Activated CD4-positive, alpha-beta memory T cell treated with anti-CD3 and anti-CD28 coated beads, Interleukin-2, amount 10 ng/mL, durations not matched to agents 7 days and 5 days (primary cell): Measurements from ENCODE around the gene PPP4R3C. TPM values are rescaled to one million over a fixed set of nuclear protein-coding genes. Genes with fewer than 3 reads are reported as not detected.
"Not testable (repeated sequence)": the region's sequence is repeated elsewhere in the genome, so short reads cannot be mapped to it uniquely, and the experiment has no call there.

Experiments
- CTCF ChIA-PET: fragments of 350-600 bp; sonication (Branson Sonifier 250); formaldehyde crosslinking; loops from one replicate; lab custom pipeline; 2021; ENCODE audit warnings: antibody characterized with exemption, inconsistent platforms; lab: Charles Lee
- POLR2A ChIA-PET: fragments of 350-600 bp; sonication (Branson Sonifier 250); formaldehyde crosslinking; loops from one replicate; lab custom pipeline; 2021; ENCODE audit warnings: antibody characterized with exemption; lab: Charles Lee
- DNase-seq: peaks from one replicate; pipeline ENCODE4 v3.0.0-alpha.2; 2020
- H3K27ac Mint-ChIP-seq: one replicate; pipeline ENCODE4 v1.8.0; 2021; ENCODE audit warnings: mild to moderate bottlenecking, mixed read lengths
- H3K27me3 Mint-ChIP-seq: one replicate; pipeline ENCODE4 v1.8.0; 2021; ENCODE audit warnings: mixed read lengths
- H3K36me3 Mint-ChIP-seq: one replicate; pipeline ENCODE4 v1.8.0; 2021; ENCODE audit warnings: low read depth, mixed read lengths
- H3K4me1 Mint-ChIP-seq: one replicate; pipeline ENCODE4 v1.8.0; 2021; ENCODE audit warnings: mixed read lengths
- H3K4me3 Mint-ChIP-seq: one replicate; pipeline ENCODE4 v1.8.0; 2021; ENCODE audit warnings: mild to moderate bottlenecking, mixed read lengths
- H3K9me3 Mint-ChIP-seq: one replicate; pipeline ENCODE4 v1.8.0; 2021; ENCODE audit warnings: mixed read lengths
- total RNA-seq, 2 experiments: library from RNA; stranded (reverse); gene quantifications; one replicate each; pipeline ENCODE4 v1.2.3, GENCODE V29; 2021

The PPP4R3C gene
- not detected for total RNA-seq

GRCh38 chrX:27463187-27463586 is at the start of gene PPP4R3C:
Gene PPP4R3C, minus strand, starts transcription at chrX:27463341. Its CDS starts 45 bp downstream, at chrX:27463296.
- Mint-ChIP-seq H3K4me3 (no peak within 1 kb of the TSS), H3K27ac (no peak within 1 kb of the TSS), H3K27me3 (no peaks in the 10 kb centered on the region), H3K36me3 (no peaks in the 10 kb centered on the region), H3K9me3 (peaks cover 3% of the 10 kb centered on the region), H3K4me1 (no peaks in the 10 kb centered on the region)
- ChIA-PET CTCF (no interaction called here), POLR2A (no interaction called here)
- no peak for DNase-seq

- no peak for DNase-seq
- no peaks in the 10 kb centered on the region for H3K36me3 Mint-ChIP-seq
- CTCF ChIA-PET: no interaction called here
Observed at GRCh38 chrX:27491397-27491796, 28.3 kb upstream of the PPP4R3C start.

GRCh38 chrX:27466051-27466450 is 2.9 kb upstream of the PPP4R3C start:
- Mint-ChIP-seq H3K4me3 (no peak overlapping the region), H3K4me1 (no peaks in the 10 kb centered on the region), H3K9me3 (peaks cover 3% of the 10 kb centered on the region), H3K27me3 (no peaks in the 10 kb centered on the region), H3K27ac (no peak overlapping the region), H3K36me3 (no peaks in the 10 kb centered on the region)
- POLR2A ChIA-PET: no interaction called here
- CTCF ChIA-PET: no interaction called here
- no peak for DNase-seq

More at GRCh38 chrX:27491397-27491796, 28.3 kb upstream of the PPP4R3C start:
- POLR2A ChIA-PET: no interaction called here
- no peaks in the 10 kb centered on the region for H3K27me3 Mint-ChIP-seq
- no peak overlapping the region for H3K27ac Mint-ChIP-seq
- H3K9me3 Mint-ChIP-seq: no peaks in the 10 kb centered on the region
- no peaks in the 10 kb centered on the region for H3K4me1 Mint-ChIP-seq
- no peak overlapping the region for H3K4me3 Mint-ChIP-seq

GRCh38 chrX:27465036-27465435 is 1.9 kb upstream of the PPP4R3C start:
- Mint-ChIP-seq H3K27me3 (no peaks in the 10 kb centered on the region), H3K27ac (no peak overlapping the region), H3K9me3 (peaks cover 3% of the 10 kb centered on the region), H3K36me3 (no peaks in the 10 kb centered on the region), H3K4me3 (no peak overlapping the region), H3K4me1 (no peaks in the 10 kb centered on the region)
- ChIA-PET CTCF (no interaction called here), POLR2A (no interaction called here)
- no peak for DNase-seq

- H3K36me3 Mint-ChIP-seq, H3K27ac Mint-ChIP-seq, CTCF ChIA-PET, POLR2A ChIA-PET, H3K9me3 Mint-ChIP-seq, H3K4me1 Mint-ChIP-seq, DNase-seq, H3K27me3 Mint-ChIP-seq, H3K4me3 Mint-ChIP-seq: not testable (repeated sequence)
Observed at GRCh38 chrX:27459129-27459528, 4.0 kb downstream of the PPP4R3C start.

GRCh38 chrX:27458544-27458943 is 4.6 kb downstream of the PPP4R3C start:
- H3K9me3 Mint-ChIP-seq, POLR2A ChIA-PET, H3K36me3 Mint-ChIP-seq, H3K27ac Mint-ChIP-seq, H3K27me3 Mint-ChIP-seq, H3K4me3 Mint-ChIP-seq, DNase-seq, CTCF ChIA-PET, H3K4me1 Mint-ChIP-seq: not testable (repeated sequence)

- CTCF ChIA-PET: no interaction called here
- Mint-ChIP-seq H3K4me1 (no peaks in the 10 kb centered on the region), H3K36me3 (no peaks in the 10 kb centered on the region), H3K27me3 (no peaks in the 10 kb centered on the region), H3K9me3 (peaks cover 3% of the 10 kb centered on the region), H3K4me3 (no peak overlapping the region), H3K27ac (no peak overlapping the region)
- POLR2A ChIA-PET: no interaction called here
- no peak for DNase-seq
Observed at GRCh38 chrX:27451324-27451723, 11.8 kb downstream of the PPP4R3C start.

GRCh38 chrX:27446423-27446822 is 16.7 kb downstream of the PPP4R3C start:
- no peak overlapping the region for H3K4me3 Mint-ChIP-seq
- POLR2A ChIA-PET: no interaction called here
- CTCF ChIA-PET: no interaction called here
- H3K27me3 Mint-ChIP-seq: no peaks in the 10 kb centered on the region
- no peak overlapping the region for H3K27ac Mint-ChIP-seq
- H3K4me1 Mint-ChIP-seq: peaks cover 8% of the 10 kb centered on the region
- peaks cover 4% of the 10 kb centered on the region for H3K36me3 Mint-ChIP-seq
- no peak for DNase-seq
- peaks cover 5% of the 10 kb centered on the region for H3K9me3 Mint-ChIP-seq

GRCh38 chrX:27445438-27445837 is 17.7 kb downstream of the PPP4R3C start:
- Mint-ChIP-seq H3K9me3 (peaks cover 5% of the 10 kb centered on the region), H3K36me3 (peaks cover 4% of the 10 kb centered on the region)
- POLR2A ChIA-PET: no interaction called here

GRCh38 chrX:27444093-27444908 is 18.8 kb downstream of the PPP4R3C start:
- Mint-ChIP-seq H3K36me3 (peaks cover 4% of the 10 kb centered on the region), H3K27ac (peak overlapping the region; percentile 47), H3K27me3 (no peaks in the 10 kb centered on the region), H3K4me1 (peaks cover 8% of the 10 kb centered on the region), H3K4me3 (no peak overlapping the region), H3K9me3 (peaks cover 5% of the 10 kb centered on the region)
- ChIA-PET CTCF (no interaction called here), POLR2A (no interaction called here)
- DNase-seq: no peak

More at GRCh38 chrX:27445438-27445837, 17.7 kb downstream of the PPP4R3C start:
- Mint-ChIP-seq H3K4me3 (no peak overlapping the region), H3K4me1 (peaks cover 8% of the 10 kb centered on the region), H3K27ac (no peak overlapping the region), H3K27me3 (no peaks in the 10 kb centered on the region)
- DNase-seq: no peak
- CTCF ChIA-PET: no interaction called here

- CTCF ChIA-PET, H3K4me1 Mint-ChIP-seq, H3K9me3 Mint-ChIP-seq, POLR2A ChIA-PET, H3K27ac Mint-ChIP-seq, H3K4me3 Mint-ChIP-seq, H3K27me3 Mint-ChIP-seq, DNase-seq, H3K36me3 Mint-ChIP-seq: not testable (repeated sequence)
Observed at GRCh38 chrX:27442392-27442791, 20.7 kb downstream of the PPP4R3C start.

GRCh38 chrX:27439771-27440170 is 23.4 kb downstream of the PPP4R3C start:
- Mint-ChIP-seq H3K27me3 (no peaks in the 10 kb centered on the region), H3K27ac (no peak overlapping the region), H3K36me3 (peaks cover 4% of the 10 kb centered on the region), H3K4me1 (peaks cover 5% of the 10 kb centered on the region), H3K4me3 (no peak overlapping the region), H3K9me3 (no peaks in the 10 kb centered on the region)
- ChIA-PET POLR2A (no interaction called here), CTCF (no interaction called here)
- no peak for DNase-seq

GRCh38 chrX:27438937-27439336 is 24.2 kb downstream of the PPP4R3C start:
- peaks cover 1% of the 10 kb centered on the region for H3K4me1 Mint-ChIP-seq
- no peaks in the 10 kb centered on the region for H3K27me3 Mint-ChIP-seq
- no peak overlapping the region for H3K4me3 Mint-ChIP-seq
- CTCF ChIA-PET: no interaction called here
- no peak overlapping the region for H3K27ac Mint-ChIP-seq
- peaks cover under 1% of the 10 kb centered on the region for H3K36me3 Mint-ChIP-seq
- no peaks in the 10 kb centered on the region for H3K9me3 Mint-ChIP-seq
- no peak for DNase-seq
- POLR2A ChIA-PET: no interaction called here

- POLR2A ChIA-PET: no interaction called here
- no peaks in the 10 kb centered on the region for H3K9me3 Mint-ChIP-seq
- no peak overlapping the region for H3K4me3 Mint-ChIP-seq
- no peak overlapping the region for H3K27ac Mint-ChIP-seq
- no peak for DNase-seq
- no peaks in the 10 kb centered on the region for H3K27me3 Mint-ChIP-seq
- no peaks in the 10 kb centered on the region for H3K4me1 Mint-ChIP-seq
- CTCF ChIA-PET: no interaction called here
- no peaks in the 10 kb centered on the region for H3K36me3 Mint-ChIP-seq
Observed at GRCh38 chrX:27435031-27435430, 28.1 kb downstream of the PPP4R3C start.
